IPS-NIHi7 (cell line): ENCODE results near the gene PTPN14.
"Not testable (repeated sequence)": the region's sequence is repeated elsewhere in the genome, so short reads cannot be mapped to it uniquely, and the experiment has no call there.

Source experiments
- DNase-seq: peaks from one replicate; pipeline ENCODE4 v3.0.0; 2012; ENCODE audit warnings: mixed read lengths; ENCODE audit errors: extremely low spot score

The PTPN14 gene

DNA sequence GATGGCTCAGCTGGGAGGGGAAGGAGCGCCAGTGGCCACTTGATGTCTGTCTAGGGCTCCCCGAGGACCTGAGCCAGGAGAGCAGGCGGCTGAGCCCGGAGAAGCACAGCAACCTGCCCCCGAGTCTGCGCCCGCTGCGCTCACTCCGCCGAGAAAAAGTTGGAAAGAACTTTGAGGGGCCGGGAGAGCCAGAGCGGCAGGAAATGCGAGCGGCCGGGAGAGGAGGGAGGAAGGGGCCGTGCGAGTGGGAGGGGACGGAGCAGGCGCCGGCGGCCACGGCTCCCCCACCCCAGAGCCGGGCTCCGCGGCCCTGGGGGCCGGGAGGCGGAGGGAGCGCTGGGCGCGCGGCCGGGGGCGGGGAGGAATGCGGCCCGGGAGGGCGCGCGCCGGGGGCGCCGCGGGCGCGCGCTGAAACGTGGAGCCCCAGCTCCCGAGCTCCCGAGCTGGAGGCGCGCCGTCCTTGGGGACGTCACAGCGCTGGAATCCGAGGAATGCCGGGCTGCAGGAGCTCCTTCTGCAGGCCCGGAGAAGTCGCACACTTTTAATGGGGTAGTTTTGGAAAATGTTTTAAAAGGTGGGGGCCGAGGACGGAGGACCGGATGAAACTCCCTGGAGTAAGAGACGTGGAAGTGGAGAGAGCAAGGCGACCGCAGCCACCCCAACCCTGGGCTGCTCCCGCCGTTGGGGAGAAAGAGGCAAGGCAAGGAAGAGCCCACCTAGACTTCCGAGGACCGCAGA is at the start of gene PTPN14:
Gene PTPN14, minus strand, starts transcription at position 167 of the 738 bp plus-strand sequence. CDS start 86,799 bp downstream, outside the sequence.
- DNase-seq = peak; percentile 94

DNA sequence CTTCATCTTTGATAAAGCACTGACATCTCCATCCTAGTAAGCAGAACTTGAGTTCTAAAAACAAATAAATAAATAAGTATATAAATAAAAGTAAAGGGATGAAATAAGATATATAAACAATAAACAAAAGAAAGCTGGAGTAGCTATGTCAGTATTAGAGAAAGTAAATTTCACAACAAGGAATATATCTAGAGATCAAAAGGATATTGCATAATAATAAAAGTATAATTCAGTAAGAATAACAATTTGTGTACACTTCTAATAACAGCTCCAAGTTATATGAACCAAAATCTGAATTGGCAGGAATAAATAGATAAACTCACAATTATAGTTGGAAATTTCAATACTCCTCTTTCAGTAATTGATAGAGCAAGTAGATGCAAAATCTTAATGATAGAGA is 41.8 kb upstream of the PTPN14 start:
- no peak for DNase-seq

DNA sequence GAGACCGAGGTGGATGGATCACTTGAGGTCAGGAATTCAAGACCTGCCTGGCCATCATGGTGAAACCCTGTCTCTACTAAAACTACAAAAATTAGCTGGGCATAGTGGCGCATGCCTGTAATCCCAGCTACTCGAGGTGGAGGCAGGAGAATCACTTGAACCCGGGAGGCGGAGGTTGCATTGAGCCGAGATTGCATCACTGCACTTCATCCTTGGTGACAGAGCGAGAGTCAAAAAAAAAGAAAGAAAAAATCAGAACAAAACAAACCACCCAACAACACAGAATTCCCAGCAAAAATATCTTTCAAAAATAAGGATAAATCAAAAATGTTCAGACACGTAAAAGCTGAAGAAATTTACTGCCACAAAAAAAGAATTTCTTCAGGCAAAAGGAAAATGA is 40.5 kb upstream of the PTPN14 start:
- DNase-seq = not testable (repeated sequence)

DNA sequence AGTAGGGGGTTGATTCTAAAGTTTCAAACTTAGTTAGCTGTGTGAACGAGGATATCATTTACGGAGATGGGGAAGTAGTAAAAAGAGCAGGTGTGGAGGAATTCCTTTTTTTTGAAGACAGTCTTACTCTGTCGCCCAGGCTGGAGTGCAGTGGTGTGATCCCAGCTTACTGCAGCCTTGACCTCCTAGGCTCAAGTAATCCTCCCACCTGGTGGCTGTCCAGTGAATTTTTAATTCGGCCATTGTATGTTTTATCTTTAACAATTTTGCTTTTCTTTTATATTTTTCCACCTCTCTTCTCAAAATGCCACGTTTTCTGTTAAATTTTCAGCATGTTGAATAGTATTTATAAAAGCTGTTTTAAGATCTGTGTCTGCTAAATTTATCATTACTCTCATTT is 39.3 kb upstream of the PTPN14 start:
- no peak for DNase-seq

DNA sequence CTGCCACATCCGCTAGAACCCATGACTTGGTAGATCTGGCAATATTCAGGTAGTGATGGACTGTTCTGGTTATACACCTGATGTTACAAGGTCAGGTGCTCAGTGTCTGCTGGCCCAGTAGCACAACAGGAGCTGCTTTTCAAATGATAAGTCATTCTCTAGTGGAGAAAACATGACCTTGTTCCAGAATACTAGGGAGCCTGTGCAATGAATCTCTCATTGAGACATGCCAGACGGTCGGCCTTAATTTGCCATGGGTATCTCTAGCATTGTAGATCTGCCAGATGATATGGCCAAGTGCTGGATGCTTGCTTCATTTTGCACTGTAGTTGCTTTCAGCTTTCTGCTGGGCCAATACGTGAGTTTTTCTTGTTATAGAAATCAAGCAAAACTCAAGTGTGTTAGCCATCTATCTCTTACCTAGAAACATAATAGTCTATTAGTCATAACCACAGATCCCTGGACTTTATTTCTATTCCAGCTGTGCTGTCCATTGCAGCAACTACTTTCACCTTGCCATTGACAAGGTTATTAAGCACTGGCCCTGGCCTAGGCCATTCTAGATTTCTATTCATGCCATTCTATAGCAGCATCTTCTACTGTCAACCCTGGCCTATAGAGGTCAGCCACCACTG is 37.7 kb upstream of the PTPN14 start:
- no peak for DNase-seq

DNA sequence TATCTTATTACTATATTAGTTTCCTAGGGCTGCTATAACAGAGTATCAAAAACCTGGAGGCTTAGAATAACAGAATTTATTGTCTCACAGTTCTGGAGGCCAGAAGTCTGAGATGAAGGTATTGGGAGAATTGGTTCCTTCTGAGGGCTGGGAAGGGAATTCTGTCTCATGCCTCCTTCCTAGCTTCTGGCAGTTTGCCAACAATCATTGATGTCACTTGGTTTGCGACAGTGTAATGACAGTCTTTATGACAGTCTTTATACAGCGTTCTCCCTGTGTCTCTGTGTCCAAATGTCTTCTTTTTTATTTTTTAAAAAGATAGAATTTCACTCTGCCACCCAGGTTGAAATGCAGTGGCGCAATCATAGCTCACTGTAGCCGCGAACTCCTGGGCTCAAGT is 35.8 kb upstream of the PTPN14 start:
- no peak for DNase-seq

DNA sequence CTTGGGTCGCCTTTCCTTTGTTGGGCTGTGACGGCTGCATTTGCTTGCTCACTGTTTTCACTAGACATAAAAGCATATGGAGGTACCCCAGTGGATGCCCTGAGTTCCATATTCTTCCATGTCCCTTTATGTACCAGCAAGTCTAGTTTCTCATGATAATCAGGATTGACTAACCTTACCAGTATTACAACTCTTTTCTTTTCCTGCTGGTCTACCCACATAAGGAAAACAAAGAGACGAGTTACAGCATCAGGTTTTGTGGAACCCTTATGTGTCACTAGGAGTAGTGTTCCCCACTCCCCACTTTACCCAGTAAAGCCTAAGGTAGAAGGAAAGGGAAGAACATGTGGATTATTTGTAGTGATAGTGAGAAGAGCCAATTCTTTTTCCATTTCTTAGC is 35.2 kb upstream of the PTPN14 start:
- DNase-seq = no peak

DNA sequence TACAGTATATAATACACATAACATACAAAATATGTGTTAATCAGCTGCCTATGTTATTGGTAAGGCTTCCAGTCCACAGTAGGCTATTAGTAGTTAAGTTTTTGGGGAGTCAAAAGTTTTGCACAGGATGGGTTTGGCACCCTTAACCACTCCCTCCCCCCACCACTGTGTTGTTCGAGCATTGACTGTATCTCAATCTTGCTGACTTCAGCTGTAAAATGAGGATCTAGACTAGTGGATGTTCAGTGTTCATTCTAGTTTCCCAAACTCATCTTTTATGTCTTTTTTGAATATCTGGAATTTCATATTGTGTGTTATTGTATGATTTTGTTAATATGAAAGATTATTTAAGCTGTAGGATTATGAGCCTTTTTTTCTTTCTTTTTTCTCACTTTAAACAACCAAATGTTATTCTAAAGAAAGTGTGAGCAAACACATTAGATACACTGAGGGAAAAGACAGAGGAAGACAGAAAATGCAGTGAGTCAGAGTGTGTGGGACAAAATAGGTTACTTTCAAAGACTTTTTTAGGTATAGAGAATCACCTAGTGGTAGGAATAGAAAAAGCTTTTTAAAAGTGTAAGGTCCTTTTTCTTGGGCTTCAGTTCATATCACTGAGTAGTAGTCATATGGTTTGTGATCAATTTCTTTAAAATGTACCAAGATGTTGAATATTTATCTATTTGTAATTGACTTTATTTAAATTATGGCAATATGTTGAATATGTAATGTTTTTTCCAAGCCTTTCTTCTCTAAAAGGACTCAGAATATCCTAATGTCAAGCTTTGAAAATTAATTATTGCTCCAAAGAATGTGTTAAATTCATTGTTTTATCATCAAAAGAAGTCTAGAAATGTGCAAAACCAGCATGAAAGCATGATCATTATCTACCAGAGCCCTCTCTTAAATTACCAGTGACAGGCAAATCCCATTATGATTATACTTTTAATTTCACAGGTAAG is 33.7 kb upstream of the PTPN14 start:
- peak; percentile 54 for DNase-seq

DNA sequence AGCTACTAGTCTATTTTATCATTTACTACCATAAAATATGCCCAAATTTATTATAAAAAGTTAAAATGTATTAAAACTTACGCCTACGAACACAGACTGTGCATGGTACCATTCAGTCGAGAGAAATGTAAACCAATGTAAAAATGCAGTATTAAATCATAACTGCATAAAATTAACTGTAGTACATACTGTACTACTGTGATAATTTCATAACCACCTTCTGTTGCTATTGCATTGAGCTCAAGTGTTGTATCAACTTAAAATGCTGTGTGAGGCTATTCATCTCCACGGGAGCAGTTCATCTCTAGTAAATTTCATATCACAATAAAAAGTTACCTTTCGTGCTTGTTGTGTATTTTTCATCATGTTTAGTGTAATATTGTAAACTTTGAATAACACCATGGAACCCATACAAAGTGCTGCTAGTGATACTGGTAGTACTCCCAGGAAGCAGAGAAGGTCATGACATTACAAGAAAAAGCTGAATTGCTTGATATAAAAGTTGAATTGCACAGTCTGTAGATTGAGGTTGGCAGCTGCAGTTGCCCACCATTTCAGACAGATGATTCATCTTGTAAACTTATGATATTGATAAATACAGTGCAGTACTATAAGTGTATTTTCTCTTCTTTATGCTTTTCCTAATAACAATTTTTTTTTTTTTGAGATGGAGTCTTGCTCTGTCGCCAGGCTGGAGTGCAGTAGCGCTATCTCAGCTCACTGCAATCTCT is 32.6 kb upstream of the PTPN14 start:
- no peak for DNase-seq

DNA sequence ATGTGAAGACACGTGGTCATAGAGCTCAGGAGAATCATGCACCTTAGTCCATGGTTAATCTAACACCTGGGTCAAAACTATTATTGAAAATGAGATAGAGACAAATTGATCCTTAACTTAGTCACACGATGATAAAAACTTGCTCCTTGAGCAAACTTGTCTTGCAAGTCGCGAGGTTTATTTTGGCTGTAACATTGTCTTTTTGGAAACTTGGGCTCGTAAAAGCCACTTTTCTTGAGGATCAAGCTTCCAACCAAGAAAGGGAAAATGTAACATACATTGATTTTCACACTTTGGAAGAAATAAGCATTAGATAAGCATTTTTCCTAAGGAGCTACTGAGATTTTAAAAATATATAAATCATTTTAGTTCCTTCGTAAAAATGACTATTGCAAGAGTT is 31.7 kb upstream of the PTPN14 start:
- DNase-seq = no peak

DNA sequence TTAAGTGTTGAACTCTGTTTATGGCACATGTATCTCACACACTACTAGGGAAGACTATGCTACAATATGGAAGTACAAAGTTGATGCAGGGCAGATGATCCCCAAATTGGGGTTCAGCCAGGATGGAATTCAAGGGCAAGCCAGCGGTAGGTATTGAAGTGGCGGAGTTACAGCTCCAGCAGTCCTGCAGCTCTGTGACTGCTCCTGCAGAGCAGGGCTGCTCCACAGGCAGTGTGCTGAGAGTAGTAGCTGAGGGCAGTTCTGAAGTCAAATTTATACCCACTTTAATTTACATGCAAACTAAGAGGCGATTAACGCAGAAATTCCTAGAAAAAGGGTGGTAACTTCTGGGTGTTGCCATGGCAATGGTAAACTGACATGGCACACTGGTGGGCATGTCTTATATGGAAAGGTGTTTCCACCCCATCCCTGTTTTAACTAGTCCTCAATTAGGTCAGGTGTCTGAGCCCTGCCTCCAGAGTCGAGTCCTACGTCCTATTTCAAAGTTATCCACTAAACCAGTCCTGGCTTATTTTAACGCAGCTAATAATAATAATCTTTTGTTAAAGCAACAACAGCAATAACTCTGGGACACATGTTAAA is 31.0 kb upstream of the PTPN14 start:
- DNase-seq = no peak

DNA sequence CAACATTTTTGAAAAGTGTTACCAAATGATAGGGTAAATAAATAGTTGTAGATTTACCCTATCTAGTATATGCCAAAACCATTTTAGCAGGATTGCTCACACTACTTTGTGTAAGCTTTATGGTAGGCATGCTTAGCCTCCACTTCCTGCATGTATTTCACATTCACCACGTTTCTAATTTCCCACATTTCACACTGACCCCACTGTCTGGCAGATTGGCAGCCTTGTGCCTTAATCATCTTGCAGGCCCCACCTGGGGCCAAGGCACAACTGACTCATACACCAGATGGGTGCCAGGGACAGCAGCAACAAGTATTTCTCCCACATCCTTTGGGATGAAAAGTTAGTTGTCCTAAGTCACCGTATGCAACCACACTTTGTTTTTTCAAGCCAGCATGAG is 30.4 kb upstream of the PTPN14 start:
- DNase-seq = peak; percentile 37

DNA sequence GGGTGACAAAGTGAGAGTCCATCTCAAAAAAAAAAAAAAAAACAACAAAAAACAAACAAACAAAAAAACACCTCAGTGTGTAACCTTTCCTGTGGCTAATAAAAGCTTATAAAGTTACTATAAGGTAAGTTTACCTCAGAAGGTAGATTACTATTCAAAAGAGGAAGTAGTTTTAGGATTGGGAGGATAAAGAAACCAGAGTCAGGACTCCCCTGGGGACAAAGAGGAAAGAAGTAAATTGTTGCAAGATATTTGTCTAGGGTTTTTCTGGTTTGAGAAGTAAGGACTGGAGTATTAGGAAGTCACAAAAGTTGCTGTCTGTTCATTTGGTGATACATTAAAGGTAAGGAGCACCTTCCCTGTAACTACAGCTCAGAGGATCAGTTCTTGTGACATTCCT is 27.8 kb upstream of the PTPN14 start:
- DNase-seq = no peak

DNA sequence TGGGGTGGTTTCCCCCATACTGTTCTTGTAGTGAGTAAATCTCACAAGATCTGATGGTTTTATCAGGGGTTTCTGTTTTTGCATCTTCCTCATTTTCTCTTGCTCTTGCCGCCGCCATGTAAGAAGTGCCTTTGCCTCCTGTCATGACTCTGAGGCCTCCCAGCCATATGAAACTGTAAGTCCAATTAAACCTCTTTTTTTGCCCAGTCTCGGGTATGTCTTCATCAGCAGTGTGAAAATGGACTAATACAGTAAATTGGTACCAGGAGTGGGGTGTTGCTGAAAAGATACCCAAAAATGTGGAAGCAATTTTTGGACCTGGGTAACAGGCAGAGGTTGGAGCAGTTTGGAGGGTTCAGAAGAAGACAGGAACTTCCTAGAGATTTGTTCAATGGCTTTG is 24.7 kb upstream of the PTPN14 start:
- DNase-seq = not testable (repeated sequence)

DNA sequence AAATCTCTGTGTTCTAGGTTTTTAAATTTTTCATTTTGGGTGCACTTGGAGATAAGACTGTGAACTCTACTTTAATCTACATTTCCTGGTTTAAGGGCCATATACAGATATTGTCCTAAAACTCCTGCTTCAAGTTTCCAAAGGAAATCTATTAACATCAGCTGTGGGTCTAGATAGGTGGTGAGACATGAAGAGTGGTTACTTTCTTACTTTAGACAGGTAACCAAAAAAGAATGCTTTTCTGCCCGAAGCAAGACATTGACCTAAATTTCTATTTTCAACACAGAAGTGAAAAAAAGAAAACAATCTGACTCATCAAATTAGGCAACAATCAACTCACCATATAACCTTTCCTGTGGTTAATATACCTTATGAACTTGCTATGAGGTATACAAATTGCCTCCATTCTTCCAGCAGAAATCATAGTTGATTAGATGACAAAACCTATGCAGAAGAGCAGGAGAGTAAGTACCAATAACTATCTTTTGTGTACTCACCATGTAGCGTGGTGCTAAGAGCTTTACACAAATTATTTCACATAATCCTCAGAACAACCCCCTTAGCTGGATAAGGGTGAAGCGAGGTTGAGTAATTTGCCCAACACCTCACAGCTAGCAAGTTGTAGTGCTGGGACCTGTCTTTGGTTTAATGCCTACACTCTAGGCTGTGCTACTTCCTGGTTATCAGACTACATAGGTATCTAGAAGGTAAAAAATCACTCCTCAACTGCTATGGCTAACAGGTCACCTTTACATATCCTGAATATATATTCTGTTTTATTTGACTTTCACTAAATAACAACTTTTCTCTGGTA is 23.4 kb upstream of the PTPN14 start:
- DNase-seq = no peak

DNA sequence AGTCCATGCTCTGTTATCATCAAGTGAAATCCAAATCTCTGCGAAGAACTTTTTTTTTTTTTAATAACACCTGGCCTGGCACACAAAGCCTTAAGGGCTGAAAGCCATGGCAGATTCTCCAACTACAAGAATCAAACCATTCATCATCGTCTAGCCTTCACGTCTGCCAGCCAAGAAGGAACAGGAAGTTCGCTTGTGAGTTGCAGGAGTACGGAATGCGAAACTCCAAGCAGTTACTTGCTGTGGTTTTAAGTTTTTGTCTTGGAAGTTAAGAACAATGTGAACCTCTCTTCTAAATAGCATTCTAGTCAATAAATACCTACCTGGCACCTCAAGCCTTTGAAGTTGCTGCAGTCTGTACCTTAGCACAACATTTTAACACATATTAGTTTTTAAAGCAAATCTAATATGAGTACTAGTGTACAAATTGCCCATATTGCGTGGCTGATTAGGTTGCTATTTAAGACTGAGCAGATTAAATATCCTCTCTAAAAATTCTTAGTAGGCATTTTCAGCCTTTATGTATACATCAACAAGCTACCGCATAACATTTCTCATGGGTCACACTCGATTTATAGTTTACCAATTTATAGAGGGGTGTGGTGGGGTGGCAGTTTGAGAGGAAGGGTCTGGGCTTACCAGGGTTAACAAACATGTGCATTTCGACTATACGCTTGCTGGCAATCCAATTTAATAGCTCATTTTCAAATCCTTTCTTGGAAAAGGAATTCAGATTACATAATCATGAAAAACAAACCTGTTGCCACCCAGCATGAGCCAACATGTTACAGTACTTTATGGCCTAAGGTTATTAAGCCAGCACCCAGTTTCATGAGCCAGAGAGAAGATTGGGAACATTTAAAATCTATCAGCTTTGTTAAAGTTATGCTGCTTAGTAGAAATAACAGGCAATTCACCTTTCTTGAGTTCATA is 22.2 kb upstream of the PTPN14 start:
- no peak for DNase-seq

DNA sequence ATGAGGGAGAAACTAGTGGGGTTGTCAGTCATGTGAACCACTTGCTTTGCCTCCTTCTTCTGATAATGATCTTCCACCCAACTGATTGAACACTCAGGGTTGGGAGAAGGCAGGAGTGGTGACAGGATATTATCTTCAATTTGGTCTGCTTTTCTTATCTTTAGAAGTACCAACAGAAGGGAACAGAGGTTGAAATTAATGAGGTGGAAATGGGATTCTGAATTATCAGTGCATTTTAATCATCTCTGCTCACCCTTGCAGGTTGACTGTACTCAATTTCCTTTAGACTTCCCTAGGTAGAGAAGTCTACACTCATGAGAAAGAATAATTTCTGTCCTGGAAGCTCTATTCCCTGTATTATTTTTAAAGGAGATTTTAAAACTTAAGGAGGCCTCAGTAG is 19.9 kb upstream of the PTPN14 start:
- DNase-seq = no peak

DNA sequence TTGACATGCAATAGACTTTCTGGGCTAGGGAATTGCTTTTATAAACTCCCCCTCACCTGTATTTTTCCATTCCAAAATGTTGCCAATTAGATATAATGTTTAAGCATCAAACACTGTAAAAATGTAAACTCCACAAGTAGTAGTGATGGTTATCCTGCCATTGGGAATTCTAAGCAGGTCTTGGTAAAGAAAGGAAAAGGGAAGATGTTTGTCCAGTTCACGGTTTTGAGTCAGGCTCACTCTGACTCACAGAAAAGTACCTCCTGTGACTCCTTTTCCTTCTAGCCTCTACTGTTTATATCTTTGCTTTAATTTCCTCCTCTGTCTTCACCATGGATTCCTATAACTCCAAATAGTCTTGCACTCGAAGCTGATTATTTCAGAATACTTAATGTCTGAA is 19.0 kb upstream of the PTPN14 start:
- no peak for DNase-seq

DNA sequence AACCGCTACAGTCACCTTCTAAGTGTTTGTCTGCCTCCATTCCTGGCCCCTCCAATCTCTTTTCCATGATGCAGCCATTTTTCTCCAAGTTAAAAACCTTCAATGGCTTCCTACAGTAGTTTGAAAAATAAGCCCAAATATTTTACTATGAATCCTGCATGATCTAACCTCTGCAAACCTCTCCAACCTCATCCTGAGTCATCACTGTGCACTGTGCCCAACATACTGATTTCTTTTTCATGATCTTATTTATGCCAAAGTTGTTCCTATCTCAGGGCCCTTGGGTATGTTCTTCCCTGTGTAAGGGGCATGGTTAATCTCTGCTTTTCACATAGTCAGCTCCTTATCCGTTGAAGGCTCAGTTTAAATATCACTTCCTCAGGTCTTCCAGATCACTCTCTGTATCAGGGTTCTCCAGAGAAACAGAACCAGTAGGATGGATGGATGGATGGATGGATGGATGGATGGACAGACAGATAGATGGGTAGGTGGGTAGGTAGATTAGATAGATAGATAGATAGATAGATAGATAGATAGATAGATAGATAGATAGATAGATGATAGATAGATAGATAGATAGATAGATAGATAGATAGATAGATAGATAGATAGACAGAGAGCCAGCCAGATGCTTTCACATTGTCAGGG is 18.1 kb upstream of the PTPN14 start:
- DNase-seq = no peak
